Sigmoid colon (tissue), 3 donors: Measurements from ENCODE around the gene PCDHGB4.

Source experiments
- CTCF ChIP-seq, 4 experiments: fragments of 450-650 bp in 3 of 4; fragments of 200-600 bp in 1 of 4; IDR thresholded peaks; one replicate each; pipeline ENCODE4 v1.5.1; 2016 to 2019; ENCODE audit warnings: antibody characterized with exemption in 4 of 4, mild to moderate bottlenecking in 3 of 4, moderate library complexity in 2 of 4
- POLR2A ChIP-seq, 2 donors: fragments of 450-650 bp; IDR thresholded peaks; one replicate each; pipeline ENCODE4 v1.6.1; 2016; ENCODE audit warnings: antibody characterized with exemption in 2 of 2, mild to moderate bottlenecking in 2 of 2, moderate library complexity in 2 of 2

GRCh38 chr5:141351591-141351990 is 35.9 kb upstream of the PCDHGB4 start:
- TF ChIP-seq POLR2A (IDR thresholded peaks at IDR 0.05): no peak
- no peak for TF ChIP-seq CTCF (IDR thresholded peaks at IDR 0.05)
